CD14-positive monocyte (primary cell): ENCODE results near the gene TBXA2R. TPM values are rescaled to one million over a fixed set of nuclear protein-coding genes. Genes with fewer than 3 reads are reported as not detected.

Source experiments
- DNase-seq, 3 donors: peaks; one replicate each; pipeline ENCODE4 v3.0.0-alpha.2; 2011 to 2022
- H2AFZ ChIP-seq: 2 replicates; pipeline ENCODE4 v1.6.0; 2012; ENCODE audit warnings: mild to moderate bottlenecking, low read depth, low read length, inconsistent platforms; ENCODE audit not compliant: insufficient read depth, poor library complexity, severe bottlenecking
- H3K27ac ChIP-seq, 2 donors: 1 replicate in 1 of 2; 2 replicates in 1 of 2; pipeline ENCODE4 v1.5.1; 2012 to 2013; ENCODE audit warnings: low read length in 2 of 2, control low read depth in 1 of 2, inconsistent platforms in 1 of 2, low read depth in 1 of 2, mild to moderate bottlenecking in 1 of 2
- H3K27me3 ChIP-seq, 2 donors: one replicate each; pipeline versions ENCODE4 v1.6.0 to v1.6.1; 2011 to 2013; ENCODE audit warnings: low read length in 2 of 2; ENCODE audit not compliant: control insufficient read depth in 2 of 2, insufficient read depth in 2 of 2
- H3K36me3 ChIP-seq, 2 donors: replicated peaks in 1 of 2; 1 replicate in 1 of 2; 2 replicates in 1 of 2; pipeline versions ENCODE4 v1.5.1 to v1.6.1; 2012 to 2013; ENCODE audit warnings: low read length in 2 of 2, control low read depth in 1 of 2, inconsistent platforms in 1 of 2, mild to moderate bottlenecking in 1 of 2; ENCODE audit not compliant: insufficient read depth in 2 of 2, control insufficient read depth in 1 of 2
- H3K4me1 ChIP-seq, 2 donors: 1 replicate in 1 of 2; 2 replicates in 1 of 2; pipeline versions ENCODE4 v1.5.1 to v1.6.1; 2012 to 2013; ENCODE audit warnings: low read length in 2 of 2, control low read depth in 1 of 2, inconsistent platforms in 1 of 2, mild to moderate bottlenecking in 1 of 2, moderate library complexity in 1 of 2; ENCODE audit not compliant: insufficient read depth in 2 of 2, control insufficient read depth in 1 of 2
- H3K4me2 ChIP-seq: replicated peaks from 2 replicates; pipeline ENCODE3; 2012; ENCODE audit warnings: low read length, moderate library complexity, mild to moderate bottlenecking; ENCODE audit not compliant: poor library complexity, severe bottlenecking; ENCODE audit errors: extremely low read depth
- H3K4me3 ChIP-seq, 3 experiments: fragments of 200-600 bp in 1 of 3; sonication (generic) in 1 of 3; replicated peaks in 1 of 3; 1 replicate in 2 of 3; 2 replicates in 1 of 3; pipeline ENCODE4 v1.5.1; 2011 to 2013; ENCODE audit warnings: low read length in 3 of 3, mild to moderate bottlenecking in 3 of 3, control low read depth in 2 of 3, low read depth in 2 of 3, inconsistent platforms in 1 of 3, moderate library complexity in 1 of 3
- H3K79me2 ChIP-seq: 2 replicates; pipeline ENCODE4 v1.6.0; 2012; ENCODE audit warnings: mild to moderate bottlenecking, control low read depth, inconsistent platforms, low read length, moderate library complexity; ENCODE audit not compliant: insufficient read depth
- H3K9ac ChIP-seq: 2 replicates; pipeline ENCODE4 v1.6.0; 2017; ENCODE audit warnings: low read length, mild to moderate bottlenecking; ENCODE audit not compliant: insufficient read depth, poor library complexity, severe bottlenecking
- H3K9me3 ChIP-seq, 2 donors: replicated peaks in 1 of 2; 1 replicate in 1 of 2; 2 replicates in 1 of 2; pipeline versions ENCODE4 v1.5.1 to v1.6.1; 2012 to 2013; ENCODE audit warnings: low read length in 2 of 2, control low read depth in 1 of 2; ENCODE audit not compliant: control insufficient read depth in 1 of 2, insufficient read depth in 1 of 2
- H4K20me1 ChIP-seq: 2 replicates; pipeline ENCODE4 v1.6.0; 2012; ENCODE audit warnings: mild to moderate bottlenecking, low read length, control low read depth, moderate library complexity; ENCODE audit not compliant: insufficient read depth
- H3K27ac Mint-ChIP-seq, 7 donors: one replicate each; pipeline ENCODE4 v1.8.0; 2020; ENCODE audit warnings: mild to moderate bottlenecking in 7 of 7, mixed read lengths in 7 of 7, moderate library complexity in 6 of 7, inconsistent platforms in 2 of 7
- H3K27me3 Mint-ChIP-seq, 3 donors: one replicate each; pipeline ENCODE4 v1.8.0; 2021 to 2022; ENCODE audit warnings: low read depth in 3 of 3, mild to moderate bottlenecking in 3 of 3, mixed read lengths in 3 of 3, moderate library complexity in 3 of 3, inconsistent platforms in 1 of 3
- H3K36me3 Mint-ChIP-seq, 2 donors: one replicate each; pipeline ENCODE4 v1.8.0; 2020; ENCODE audit warnings: mixed read lengths in 2 of 2, inconsistent platforms in 1 of 2, mild to moderate bottlenecking in 1 of 2
- H3K4me1 Mint-ChIP-seq: one replicate; pipeline ENCODE4 v1.8.0; 2020; ENCODE audit warnings: mild to moderate bottlenecking, mixed read lengths
- H3K4me3 Mint-ChIP-seq, 2 donors: one replicate each; pipeline ENCODE4 v1.8.0; 2020; ENCODE audit warnings: mild to moderate bottlenecking in 2 of 2, mixed read lengths in 2 of 2, moderate library complexity in 1 of 2
- H3K9me3 Mint-ChIP-seq, 7 donors: one replicate each; pipeline ENCODE4 v1.8.0; 2020 to 2022; ENCODE audit warnings: mixed read lengths in 7 of 7, mild to moderate bottlenecking in 6 of 7, moderate library complexity in 6 of 7, inconsistent platforms in 2 of 7
- WGBS: methylation state at CpG from one replicate; pipeline ENCODE4 v1.1.5; 2013; ENCODE audit warnings: missing lambda C conversion rate; ENCODE audit not compliant: insufficient coverage; 5-methylcytosine and 5-hydroxymethylcytosine counted together
- intact Hi-C, 2 donors: fragments of 100-400 bp; cut with micrococcal nuclease; formaldehyde crosslinking; loops; one replicate each; pipeline versions ENCODE4 v1.15.0 to v1.15.1; 2023
- polyA plus RNA-seq, 3 donors: library from polyadenylated mRNA; depleted of rRNA in 1 of 3; unstranded in 2 of 3; stranded (reverse) in 1 of 3; fragments of 300-500 nt in 2 of 3; fragments of >200 nt in 1 of 3; fragmentation: Illumina TruSeq in 2 of 3; gene quantifications; 1 replicate in 2 of 3; 2 replicates in 1 of 3; pipeline ENCODE4 v1.2.3, GENCODE V29; 2012 to 2021
- TF ChIP-seq, protein P1 (sequence below): fragments of 200-600 bp; IDR thresholded peaks from one replicate; pipeline ENCODE4 v1.8.0; 2022; ENCODE audit warnings: antibody characterized with exemption, mild to moderate bottlenecking

The TBXA2R gene
- polyA plus RNA-seq, 3 donors = 0.05 TPM; not detected in 2

DNA sequence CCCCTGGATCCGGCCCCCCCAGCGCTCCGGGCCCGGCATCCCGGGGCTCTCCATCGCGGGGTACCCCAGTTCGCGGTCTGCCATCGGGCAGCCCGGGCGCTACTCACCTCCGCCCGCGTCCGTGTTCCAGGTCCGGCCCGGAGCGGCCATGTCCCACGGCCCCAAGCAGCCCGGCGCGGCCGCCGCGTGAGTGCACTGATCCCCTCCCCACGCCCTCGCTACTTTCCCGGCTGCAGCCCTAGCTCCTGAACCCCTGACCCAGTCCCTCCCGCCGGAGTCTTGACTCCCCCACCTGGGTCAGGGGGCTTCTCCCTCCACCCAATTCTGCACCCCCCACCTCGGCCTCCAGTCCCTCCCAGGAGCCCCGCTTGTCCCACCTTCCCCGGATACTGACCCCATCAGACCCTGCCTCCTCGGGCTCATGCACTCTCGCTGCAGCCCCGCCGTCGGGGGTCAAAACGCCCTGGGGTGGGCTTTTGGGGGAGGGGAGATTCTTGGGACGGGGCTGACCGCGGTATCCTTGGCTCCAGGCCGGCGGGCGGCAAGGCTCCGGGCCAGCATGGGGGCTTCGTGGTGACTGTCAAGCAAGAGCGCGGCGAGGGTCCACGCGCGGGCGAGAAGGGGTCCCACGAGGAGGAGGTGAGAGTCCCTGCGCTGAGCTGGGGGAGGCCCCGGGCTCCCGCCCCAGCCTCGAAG, 33.4 kb downstream of the TBXA2R start:
- H4K20me1 ChIP-seq = no peaks in the 10 kb centered on the region
- Mint-ChIP-seq H3K27ac (peak overlapping the region; percentile 57 to 93 (median 82)), H3K27me3 (peaks cover 0 to 2% (median under 1%) of the 10 kb centered on the region in 3 donors), H3K4me3 (peak overlapping the region; percentile 80 to 83), H3K36me3 (peaks cover 8 to 29% of the 10 kb centered on the region in 2 donors), H3K9me3 (peaks cover 0 to 6% (median 3%) of the 10 kb centered on the region in 7 donors), H3K4me1 (peaks cover 35% of the 10 kb centered on the region)
- no peaks in the 10 kb centered on the region for H3K27me3 ChIP-seq
- H3K79me2 ChIP-seq = peaks cover 9% of the 10 kb centered on the region
- peak overlapping the region; percentile 76 for H3K9ac ChIP-seq
- H2AFZ ChIP-seq = peak overlapping the region; percentile 69
- H3K9me3 ChIP-seq = no peaks in the 10 kb centered on the region
- intact Hi-C loops = loop anchor here (2.0 to 5.0 kb wide), 3 partner anchors 17 to 66 kb away; partner anchors contain the start of genes MFSD12 (in 2 of the 2), CACTIN (in 1 of the 2) and FZR1 (in 1 of the 2)
- H3K36me3 ChIP-seq = peaks cover 0 to 6% of the 10 kb centered on the region in 2 donors
- DNase-seq = peak in 1 of 3 donors; percentile 31
- H3K27ac ChIP-seq = peak overlapping the region; percentile 57 to 67
- peak overlapping the region; percentile 55 to 91 (median 88) for H3K4me3 ChIP-seq
- TF ChIP-seq, protein P1, sequence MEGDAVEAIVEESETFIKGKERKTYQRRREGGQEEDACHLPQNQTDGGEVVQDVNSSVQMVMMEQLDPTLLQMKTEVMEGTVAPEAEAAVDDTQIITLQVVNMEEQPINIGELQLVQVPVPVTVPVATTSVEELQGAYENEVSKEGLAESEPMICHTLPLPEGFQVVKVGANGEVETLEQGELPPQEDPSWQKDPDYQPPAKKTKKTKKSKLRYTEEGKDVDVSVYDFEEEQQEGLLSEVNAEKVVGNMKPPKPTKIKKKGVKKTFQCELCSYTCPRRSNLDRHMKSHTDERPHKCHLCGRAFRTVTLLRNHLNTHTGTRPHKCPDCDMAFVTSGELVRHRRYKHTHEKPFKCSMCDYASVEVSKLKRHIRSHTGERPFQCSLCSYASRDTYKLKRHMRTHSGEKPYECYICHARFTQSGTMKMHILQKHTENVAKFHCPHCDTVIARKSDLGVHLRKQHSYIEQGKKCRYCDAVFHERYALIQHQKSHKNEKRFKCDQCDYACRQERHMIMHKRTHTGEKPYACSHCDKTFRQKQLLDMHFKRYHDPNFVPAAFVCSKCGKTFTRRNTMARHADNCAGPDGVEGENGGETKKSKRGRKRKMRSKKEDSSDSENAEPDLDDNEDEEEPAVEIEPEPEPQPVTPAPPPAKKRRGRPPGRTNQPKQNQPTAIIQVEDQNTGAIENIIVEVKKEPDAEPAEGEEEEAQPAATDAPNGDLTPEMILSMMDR = no peak
- under 1% methylated on average over 53 of the region's 60 CpGs for WGBS
- H3K4me2 ChIP-seq = peak overlapping the region; percentile 99
- peaks cover 30 to 44% of the 10 kb centered on the region in 2 donors for H3K4me1 ChIP-seq

GRCh38 chr19:3572855-3573161, 33.9 kb downstream of the TBXA2R start, which contains the start of gene HMG20B:
TSS of gene HMG20B (plus strand) at chr19:3572944. CDS start at chr19:3573310, 366 bp downstream.
- no peaks in the 10 kb centered on the region for H4K20me1 ChIP-seq
- peak within 1 kb of the TSS; percentile 80 to 83 for H3K4me3 Mint-ChIP-seq
- H3K4me1 ChIP-seq = peaks cover 30 to 44% of the 10 kb centered on the region in 2 donors
- 0% methylated on average over 24 of the region's 30 CpGs for WGBS
- peaks cover 9% of the 10 kb centered on the region for H3K79me2 ChIP-seq
- peak within 1 kb of the TSS; percentile 57 to 82 for H3K27ac ChIP-seq
- TF ChIP-seq, protein P1 = no peak
- no peaks in the 10 kb centered on the region for H3K9me3 ChIP-seq
- H3K9me3 Mint-ChIP-seq = peaks cover 0 to 6% (median 3%) of the 10 kb centered on the region in 7 donors
- H3K4me1 Mint-ChIP-seq = peaks cover 35% of the 10 kb centered on the region
- DNase-seq = no peak
- H3K9ac ChIP-seq = peak within 1 kb of the TSS; percentile 76
- no peaks in the 10 kb centered on the region for H3K27me3 ChIP-seq
- H3K36me3 Mint-ChIP-seq = peaks cover 8 to 26% of the 10 kb centered on the region in 2 donors
- H3K36me3 ChIP-seq = peaks cover 0 to 4% of the 10 kb centered on the region in 2 donors
- H3K27me3 Mint-ChIP-seq = peaks cover 0 to 2% (median 2%) of the 10 kb centered on the region in 3 donors
- peak within 1 kb of the TSS; percentile 94 for H2AFZ ChIP-seq
- peak within 1 kb of the TSS; percentile 63 to 94 (median 86) for H3K27ac Mint-ChIP-seq
- intact Hi-C loops = loop anchor here (2.0 to 5.0 kb wide), 3 partner anchors 16 to 66 kb away; partner anchors contain the start of genes MFSD12 (in 2 of the 2), CACTIN (in 1 of the 2) and FZR1 (in 1 of the 2)
- peak within 1 kb of the TSS; percentile 55 to 91 (median 88) for H3K4me3 ChIP-seq
- H3K4me2 ChIP-seq = peak within 1 kb of the TSS; percentile 99
